ENCODE results near the gene LRRC8A. TPM values are rescaled to one million over a fixed set of nuclear protein-coding genes. Genes with fewer than 3 reads are reported as not detected.
A peak's percentile ranks its signal among the peaks of the same experiment; 100 is the strongest.
"Not testable (repeated sequence)": the region's sequence is repeated elsewhere in the genome, so short reads cannot be mapped to it uniquely, and the experiment has no call there.

LRRC8A gene
- total RNA-seq, 1 experiment from 2014 or later, result 21.7 TPM

GRCh38 chr9:128862401-128862851 is 19.5 kb upstream of the LRRC8A start:
- no peak for DNase-seq (ENCODE audit: extremely low read depth, low read depth)

GRCh38 chr9:128863647-128864046 is 18.3 kb upstream of the LRRC8A start:
- DNase-seq (ENCODE audit: extremely low read depth, low read depth), result peak; percentile 55

GRCh38 chr9:128870128-128870940 is 11.6 kb upstream of the LRRC8A start:
- DNase-seq (ENCODE audit: extremely low read depth, low read depth), result no peak

GRCh38 chr9:128870941-128871265 is 11.0 kb upstream of the LRRC8A start:
- not testable (repeated sequence) for DNase-seq (ENCODE audit: extremely low read depth, low read depth)

- no peak for DNase-seq (ENCODE audit: extremely low read depth, low read depth)
Observed at GRCh38 chr9:128877852-128878251, 4.1 kb upstream of the LRRC8A start.

GRCh38 chr9:128882677-128883603 is 1.0 kb downstream of the LRRC8A start:
- no peak for DNase-seq (ENCODE audit: extremely low read depth, low read depth)

- DNase-seq (ENCODE audit: extremely low read depth, low read depth), result no peak
Observed at GRCh38 chr9:128884164-128884563, 2.2 kb downstream of the LRRC8A start.

GRCh38 chr9:128885376-128885775 is 3.4 kb downstream of the LRRC8A start:
- no peak for DNase-seq (ENCODE audit: extremely low read depth, low read depth)

GRCh38 chr9:128885798-128886197 is 3.9 kb downstream of the LRRC8A start:
- DNase-seq (ENCODE audit: extremely low read depth, low read depth), result no peak

- no peak for DNase-seq (ENCODE audit: extremely low read depth, low read depth)
Observed at GRCh38 chr9:128886211-128886891, 4.4 kb downstream of the LRRC8A start.

GRCh38 chr9:128887049-128887448 is 5.1 kb downstream of the LRRC8A start:
- DNase-seq (ENCODE audit: extremely low read depth, low read depth), result no peak

- no peak for DNase-seq (ENCODE audit: extremely low read depth, low read depth)
Observed at GRCh38 chr9:128887914-128888350, 6.0 kb downstream of the LRRC8A start.

- DNase-seq (ENCODE audit: extremely low read depth, low read depth), result no peak
Observed at GRCh38 chr9:128891321-128892220, 9.6 kb downstream of the LRRC8A start.

- DNase-seq (ENCODE audit: extremely low read depth, low read depth), result peak; percentile 34
Observed at GRCh38 chr9:128892221-128892921, 10.4 kb downstream of the LRRC8A start.

- no peak for DNase-seq (ENCODE audit: extremely low read depth, low read depth)
Observed at GRCh38 chr9:128893354-128893753, 11.4 kb downstream of the LRRC8A start.

- no peak for DNase-seq (ENCODE audit: extremely low read depth, low read depth)
Observed at GRCh38 chr9:128894764-128895163, 12.8 kb downstream of the LRRC8A start.

- DNase-seq (ENCODE audit: extremely low read depth, low read depth), result no peak
Observed at GRCh38 chr9:128895556-128895955, 13.6 kb downstream of the LRRC8A start.

GRCh38 chr9:128898382-128898781 is 16.4 kb downstream of the LRRC8A start:
- no peak for DNase-seq (ENCODE audit: extremely low read depth, low read depth)

GRCh38 chr9:128898845-128899565 is 17.1 kb downstream of the LRRC8A start:
- no peak for DNase-seq (ENCODE audit: extremely low read depth, low read depth)

All from NCI-H460 (cell line).